WERI-Rb-1 (cell line): ENCODE data around the gene SYT7.

ENCODE experiments used
- DNase-seq: peaks from one replicate; pipeline ENCODE4 v3.0.0-alpha.2; 2020
- H3K27ac ChIP-seq: fragments of 250-450 bp; sonication (Bioruptor Pico); 2 replicates; pipeline ENCODE4 v1.5.1; 2020; ENCODE audit warnings: mild to moderate bottlenecking, moderate library complexity
- H3K27me3 ChIP-seq: fragments of 250-450 bp; sonication (Bioruptor Pico); 2 replicates; pipeline ENCODE4 v1.5.1; 2021; ENCODE audit warnings: mild to moderate bottlenecking, low read depth, moderate library complexity; ENCODE audit not compliant: insufficient read depth, severe bottlenecking
- H3K36me3 ChIP-seq: fragments of 250-450 bp; sonication (Bioruptor Pico); 2 replicates; pipeline ENCODE4 v1.5.1; 2020; ENCODE audit warnings: mild to moderate bottlenecking, moderate library complexity
- H3K4me3 ChIP-seq: 2 replicates; pipeline ENCODE4 v1.5.1; 2011; ENCODE audit warnings: low read depth, mild to moderate bottlenecking, control low read depth, low read length
- H3K9me3 ChIP-seq: fragments of 250-450 bp; sonication (Bioruptor Pico); 2 replicates; pipeline ENCODE4 v1.5.1; 2021; ENCODE audit warnings: mild to moderate bottlenecking, moderate library complexity; ENCODE audit not compliant: severe bottlenecking
- TF ChIP-seq, protein P1 (sequence below): IDR thresholded peaks from 2 replicates; pipeline ENCODE4 v1.5.1; 2011; ENCODE audit warnings: low read depth, mild to moderate bottlenecking, control low read depth, inconsistent platforms, low read length

The SYT7 gene

GRCh38 chr11:61610905-61611304 lies 30.0 kb upstream of the SYT7 start:
- no peaks in the 10 kb centered on the region for H3K36me3 ChIP-seq
- no peak for DNase-seq
- H3K27me3 ChIP-seq = no peaks in the 10 kb centered on the region
- H3K4me3 ChIP-seq = no peak overlapping the region
- TF ChIP-seq, protein P1, sequence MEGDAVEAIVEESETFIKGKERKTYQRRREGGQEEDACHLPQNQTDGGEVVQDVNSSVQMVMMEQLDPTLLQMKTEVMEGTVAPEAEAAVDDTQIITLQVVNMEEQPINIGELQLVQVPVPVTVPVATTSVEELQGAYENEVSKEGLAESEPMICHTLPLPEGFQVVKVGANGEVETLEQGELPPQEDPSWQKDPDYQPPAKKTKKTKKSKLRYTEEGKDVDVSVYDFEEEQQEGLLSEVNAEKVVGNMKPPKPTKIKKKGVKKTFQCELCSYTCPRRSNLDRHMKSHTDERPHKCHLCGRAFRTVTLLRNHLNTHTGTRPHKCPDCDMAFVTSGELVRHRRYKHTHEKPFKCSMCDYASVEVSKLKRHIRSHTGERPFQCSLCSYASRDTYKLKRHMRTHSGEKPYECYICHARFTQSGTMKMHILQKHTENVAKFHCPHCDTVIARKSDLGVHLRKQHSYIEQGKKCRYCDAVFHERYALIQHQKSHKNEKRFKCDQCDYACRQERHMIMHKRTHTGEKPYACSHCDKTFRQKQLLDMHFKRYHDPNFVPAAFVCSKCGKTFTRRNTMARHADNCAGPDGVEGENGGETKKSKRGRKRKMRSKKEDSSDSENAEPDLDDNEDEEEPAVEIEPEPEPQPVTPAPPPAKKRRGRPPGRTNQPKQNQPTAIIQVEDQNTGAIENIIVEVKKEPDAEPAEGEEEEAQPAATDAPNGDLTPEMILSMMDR = no peak
- H3K27ac ChIP-seq = peak overlapping the region; percentile 92
- peaks cover 6% of the 10 kb centered on the region for H3K9me3 ChIP-seq

DNA sequence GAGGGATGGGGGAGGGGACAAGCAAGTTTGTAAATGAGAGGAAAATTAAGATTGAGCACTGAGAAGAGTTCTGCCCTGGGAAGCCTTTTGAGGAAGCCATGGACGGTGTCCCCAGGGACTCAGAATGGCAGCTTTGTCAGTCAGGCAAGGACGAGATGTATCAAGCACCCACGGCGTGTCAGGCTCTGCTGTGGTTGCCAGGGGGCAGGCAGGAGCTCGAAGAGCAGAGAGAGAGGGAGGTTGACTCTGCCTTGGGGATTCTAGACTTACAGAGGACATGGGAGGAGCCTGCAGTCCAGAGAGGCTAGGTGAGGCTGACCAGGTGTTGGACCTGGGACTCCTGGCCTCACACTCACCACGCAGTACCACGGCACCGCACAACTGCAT lies 29.1 kb upstream of the SYT7 start:
- H3K36me3 ChIP-seq = no peaks in the 10 kb centered on the region
- peaks cover 6% of the 10 kb centered on the region for H3K9me3 ChIP-seq
- no peaks in the 10 kb centered on the region for H3K27me3 ChIP-seq
- peak; percentile 88 for DNase-seq
- peak overlapping the region; percentile 92 for H3K27ac ChIP-seq
- no peak overlapping the region for H3K4me3 ChIP-seq
- TF ChIP-seq, protein P1 = peak; percentile 72

DNA sequence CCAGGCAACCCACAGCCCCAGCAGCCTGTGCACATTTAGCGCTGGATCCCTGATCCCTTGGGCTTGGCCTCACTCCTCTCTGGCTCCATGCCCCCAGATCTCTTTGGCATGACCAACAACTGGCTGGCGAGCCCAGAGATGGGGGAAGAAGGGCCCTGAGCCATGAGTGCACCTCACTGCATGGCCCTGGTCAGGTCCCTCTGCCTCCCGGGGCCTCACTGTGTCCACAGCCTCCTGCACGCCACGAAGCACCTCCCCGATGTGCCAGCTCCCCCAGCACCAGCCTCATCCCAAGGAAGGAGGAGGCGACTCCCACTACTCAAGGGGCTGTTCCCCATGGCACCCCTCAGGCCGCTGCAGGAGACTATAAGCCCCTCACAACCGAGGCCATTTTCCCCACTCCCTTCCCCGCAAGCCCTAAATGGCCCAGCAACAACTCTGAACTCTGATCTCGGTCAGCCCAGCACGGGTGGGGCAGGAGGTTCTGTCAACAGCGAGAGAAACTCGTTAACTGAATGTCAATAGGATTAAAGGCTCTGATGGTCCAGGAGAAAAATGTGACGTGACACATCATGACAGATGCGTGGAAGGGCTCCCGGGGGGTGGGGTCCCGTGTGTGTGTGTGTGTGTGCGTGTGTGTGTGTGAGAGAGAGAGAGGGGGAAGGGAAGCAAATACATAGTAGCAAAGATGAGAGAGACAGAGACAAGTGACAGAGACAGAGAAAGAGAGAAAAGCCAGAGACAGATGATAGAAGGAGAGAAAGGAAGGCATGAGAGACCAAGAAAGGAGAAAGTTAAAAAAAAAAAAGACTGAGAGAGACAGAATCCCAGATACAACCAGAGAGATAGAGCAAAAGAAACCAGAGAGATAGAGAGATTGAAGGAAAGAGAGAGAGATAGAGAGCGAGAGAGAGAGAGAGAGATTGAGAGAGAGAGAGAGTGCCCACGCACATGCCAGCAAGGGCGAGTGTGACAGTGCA lies 28.4 kb upstream of the SYT7 start:
- H3K36me3 ChIP-seq = no peaks in the 10 kb centered on the region
- DNase-seq = peak; percentile 79

GRCh38 chr11:61607920-61608599 lies 27.2 kb upstream of the SYT7 start:
- Histone ChIP-seq H3K27me3 (no peaks in the 10 kb centered on the region), H3K36me3 (no peaks in the 10 kb centered on the region), H3K4me3 (no peak overlapping the region), H3K9me3 (peaks cover 6% of the 10 kb centered on the region), H3K27ac (no peak overlapping the region; the same call in 1 of the 2 replicates)
- TF ChIP-seq, protein P1 = no peak
- no peak for DNase-seq

More for the DNA sequence above, 28.4 kb upstream of the SYT7 start:
- Histone ChIP-seq H3K4me3 (no peak overlapping the region), H3K27ac (peak overlapping the region; percentile 92), H3K9me3 (peaks cover 6% of the 10 kb centered on the region), H3K27me3 (no peaks in the 10 kb centered on the region)
- TF ChIP-seq, protein P1 = no peak

DNA sequence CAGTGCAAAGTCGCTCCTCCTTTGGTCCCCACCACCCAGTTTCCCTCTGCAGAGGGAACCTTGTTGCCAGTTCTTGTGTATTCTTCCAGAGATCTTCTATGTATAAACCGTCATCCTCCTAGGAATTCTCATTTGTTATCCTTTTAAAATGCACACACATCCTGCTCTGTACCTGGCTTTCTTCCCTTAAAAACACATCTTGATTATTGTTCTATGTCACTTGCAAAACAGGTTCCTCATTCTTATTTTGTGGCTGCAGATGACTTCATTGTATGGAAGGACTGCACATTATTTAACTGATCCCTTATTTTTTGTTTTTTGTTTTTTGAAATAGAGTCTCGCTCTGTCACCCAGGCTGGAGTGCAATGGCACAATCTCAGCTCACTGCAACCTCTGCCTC lies 26.6 kb upstream of the SYT7 start:
- Histone ChIP-seq H3K36me3 (no peaks in the 10 kb centered on the region), H3K9me3 (peaks cover 6% of the 10 kb centered on the region), H3K27me3 (no peaks in the 10 kb centered on the region), H3K27ac (no peak overlapping the region), H3K4me3 (no peak overlapping the region)
- TF ChIP-seq, protein P1 = no peak
- no peak for DNase-seq
